A172 (cell line): ENCODE data around the gene KRTAP9-9. TPM values are rescaled to one million over a fixed set of nuclear protein-coding genes. Genes with fewer than 3 reads are reported as not detected.
A peak's percentile ranks its signal among the peaks of the same experiment; 100 is the strongest.
"Not testable (repeated sequence)": the region's sequence is repeated elsewhere in the genome, so short reads cannot be mapped to it uniquely, and the experiment has no call there.

Experiments
- DNase-seq: peaks from one replicate; pipeline ENCODE4 v3.0.0-alpha.2; 2015; ENCODE audit warnings: low spot score
- total RNA-seq: library from RNA; depleted of rRNA; stranded (reverse); fragments of >200 nt; shearing (Covaris generic); gene quantifications from 2 replicates; pipeline ENCODE4 v1.2.3, GENCODE V29; 2014

The KRTAP9-9 gene
- total RNA-seq, 1 experiment from 2014 or later, result not detected

DNA sequence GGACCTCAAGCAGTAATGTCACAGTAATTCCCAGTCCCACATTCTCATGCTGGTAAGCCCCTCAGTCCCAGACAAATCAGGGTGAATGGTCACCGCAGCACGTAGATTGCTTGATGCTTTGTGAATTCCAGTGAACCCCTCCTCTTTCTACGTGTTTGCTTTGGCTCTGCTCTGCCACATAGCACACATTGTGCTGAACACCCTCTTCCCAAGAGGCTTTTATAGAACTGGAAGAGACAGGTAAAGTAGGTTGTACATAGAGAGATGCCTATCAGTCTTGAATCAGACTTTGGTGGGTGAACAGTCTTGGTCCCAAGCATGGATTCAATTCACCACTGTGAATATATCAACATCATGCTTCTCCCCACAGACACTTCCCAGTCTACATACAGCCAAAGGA lies 9.4 kb downstream of the KRTAP9-9 start:
- no peak for DNase-seq

DNA sequence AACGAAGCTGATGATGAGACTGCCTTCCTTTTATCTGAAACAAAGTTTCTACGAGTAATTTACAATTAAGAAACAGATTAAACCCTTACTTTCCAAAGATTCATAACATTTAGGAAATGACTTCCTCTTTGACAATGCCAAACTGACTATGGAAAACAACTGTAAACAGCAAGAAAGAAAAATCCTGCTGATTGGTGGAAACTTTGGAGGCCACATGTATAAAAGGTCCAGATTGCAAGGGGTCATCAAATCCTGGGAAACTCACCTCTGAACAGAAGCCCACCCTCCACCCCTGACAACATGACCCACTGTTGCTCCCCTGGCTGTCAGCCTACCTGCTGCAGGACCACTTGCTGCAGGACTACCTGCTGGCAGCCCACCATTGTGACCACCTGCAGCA lies 9.9 kb downstream of the KRTAP9-9 start, which contains the start of gene KRTAP9-6:
TSS of gene KRTAP9-6 (plus strand) at position 301 of the 400 bp plus-strand sequence. CDS start at position 301, 0 bp downstream.
- DNase-seq, result no peak

DNA sequence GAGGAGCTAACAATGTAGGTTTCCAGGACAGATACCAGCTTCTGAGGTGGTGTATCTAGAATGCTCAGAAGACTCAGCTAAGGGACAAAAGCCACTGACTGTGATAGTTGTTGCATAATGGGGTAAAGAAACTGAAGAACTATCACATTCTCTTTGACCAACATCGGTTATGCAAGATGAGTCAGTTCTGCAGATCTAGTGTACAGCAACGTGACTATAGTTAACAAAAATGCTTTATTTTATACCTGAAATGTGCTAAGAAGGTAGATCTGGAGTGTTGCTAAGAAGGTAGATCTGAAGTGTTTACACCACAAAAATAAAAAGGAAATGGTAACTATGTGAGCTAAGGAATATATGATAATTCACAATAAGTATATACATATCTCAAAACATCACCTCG lies 12.5 kb downstream of the KRTAP9-9 start:
- DNase-seq, result no peak

DNA sequence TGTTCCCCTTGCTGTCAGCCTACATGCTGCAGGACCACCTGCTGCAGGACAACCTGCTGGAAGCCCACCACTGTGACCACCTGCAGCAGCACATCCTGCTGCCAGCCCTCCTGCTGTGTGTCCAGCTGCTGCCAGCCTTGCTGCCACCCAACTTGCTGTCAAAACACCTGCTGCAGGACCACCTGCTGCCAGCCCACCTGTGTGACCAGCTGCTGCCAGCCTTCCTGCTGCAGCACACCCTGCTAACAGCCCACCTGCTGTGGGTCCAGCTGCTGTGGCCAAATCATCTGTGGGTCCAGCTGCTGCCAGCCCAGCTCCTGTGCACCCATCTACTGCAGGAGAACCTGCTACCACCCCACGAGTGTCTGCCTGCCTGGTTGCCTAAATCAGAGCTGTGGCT lies 16.1 kb downstream of the KRTAP9-9 start:
- not testable (repeated sequence) for DNase-seq

DNA sequence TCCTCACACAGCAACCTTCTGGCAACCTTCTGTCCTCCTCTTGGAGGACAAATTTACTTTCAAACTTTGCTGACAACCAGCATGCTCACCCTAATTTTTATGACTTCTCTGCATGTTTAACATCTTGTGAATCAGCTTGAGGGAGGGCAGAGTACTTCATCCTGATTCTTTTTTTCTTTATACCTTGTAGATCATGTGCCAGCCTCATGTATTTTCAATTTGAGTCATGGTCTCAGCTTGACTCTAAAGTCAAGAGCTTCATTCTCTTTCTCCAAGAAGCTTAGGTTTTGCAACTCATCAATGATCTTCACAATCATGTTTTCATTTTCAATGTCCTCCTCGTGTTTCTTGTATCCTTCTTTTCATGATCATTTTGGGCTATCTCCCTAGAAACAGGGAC lies 16.7 kb downstream of the KRTAP9-9 start:
- no peak for DNase-seq

DNA sequence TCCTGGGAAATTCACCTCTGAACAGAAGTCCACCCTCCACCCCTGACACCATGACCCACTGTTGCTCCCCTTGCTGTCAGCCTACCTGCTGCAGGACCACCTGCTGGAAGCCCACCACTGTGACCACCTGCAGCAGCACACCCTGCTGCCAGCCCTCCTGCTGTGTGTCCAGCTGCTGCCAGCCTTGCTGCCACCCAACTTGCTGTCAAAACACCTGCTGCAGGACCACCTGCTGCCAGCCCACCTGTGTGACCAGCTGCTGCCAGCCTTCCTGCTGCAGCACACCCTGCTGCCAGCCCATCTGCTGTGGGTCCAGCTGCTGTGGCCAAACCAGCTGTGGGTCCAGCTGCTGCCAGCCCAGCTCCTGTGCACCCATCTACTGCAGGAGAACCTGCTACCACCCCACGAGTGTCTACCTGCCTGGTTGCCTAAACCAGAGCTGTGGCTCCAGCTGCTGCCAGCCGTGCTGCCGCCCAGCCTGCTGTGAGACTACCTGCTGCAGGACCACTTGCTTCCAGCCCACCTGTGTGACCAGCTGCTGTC lies 20.5 kb downstream of the KRTAP9-9 start, which contains the start of gene KRTAP9-7:
TSS of gene KRTAP9-7 (plus strand) at position 51 of the 543 bp plus-strand sequence. CDS start at position 51, 0 bp downstream.
- DNase-seq, result not testable (repeated sequence)

DNA sequence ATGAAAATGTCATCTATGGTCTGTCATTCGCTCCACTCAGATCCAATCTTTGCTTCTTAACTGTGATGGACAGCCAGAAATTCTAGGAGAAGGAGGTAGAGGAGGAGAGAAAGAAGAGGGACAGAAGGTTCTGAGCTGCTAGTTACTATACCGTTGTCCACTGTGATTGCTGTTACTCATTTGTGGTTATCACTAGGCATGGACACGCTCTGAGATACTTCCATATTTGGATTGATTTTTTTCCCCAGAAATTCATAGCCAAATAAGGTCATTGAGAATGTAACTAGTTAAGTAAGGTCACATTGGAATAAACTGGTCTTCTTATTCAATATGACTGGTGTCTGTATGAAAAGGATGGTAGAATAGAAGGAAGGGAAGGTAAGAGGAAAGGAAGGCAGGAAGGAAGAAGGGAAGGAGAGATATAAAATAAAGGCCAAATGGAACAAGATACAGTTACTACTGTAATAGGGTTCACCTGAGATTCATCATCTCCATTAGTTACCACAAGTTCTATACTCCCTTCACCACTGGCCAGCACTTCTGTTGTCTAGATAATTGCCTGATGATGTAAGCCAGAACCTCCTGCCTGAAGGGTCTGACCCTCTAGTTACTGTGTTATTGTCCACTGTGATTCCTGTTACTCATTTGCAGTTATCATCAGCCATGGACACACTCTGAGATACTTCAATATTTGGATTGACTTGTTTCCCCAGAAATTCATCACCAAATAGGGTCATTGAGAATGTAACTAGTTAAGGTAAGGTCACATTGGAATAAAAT lies 23.2 kb downstream of the KRTAP9-9 start:
- DNase-seq, result no peak

DNA sequence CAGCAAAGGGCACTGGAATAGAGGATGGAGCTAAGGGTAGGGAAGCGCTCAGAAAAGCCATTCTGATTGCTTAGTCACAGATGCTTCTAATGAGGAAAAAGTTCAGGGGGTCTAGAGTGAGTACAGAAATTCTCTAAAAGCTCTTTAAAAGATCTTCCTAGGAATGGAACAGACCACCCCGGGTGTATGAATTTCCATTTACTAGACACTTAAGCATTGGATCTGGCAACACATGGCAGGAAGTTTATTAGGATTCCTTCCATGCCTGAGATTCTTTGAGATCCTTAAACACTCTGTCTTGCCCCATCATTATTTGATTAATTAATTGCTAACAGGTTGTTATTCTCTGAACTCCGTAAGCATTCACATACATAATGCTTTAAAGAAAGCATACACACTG lies 28.9 kb downstream of the KRTAP9-9 start:
- DNase-seq, result peak; percentile 68

DNA sequence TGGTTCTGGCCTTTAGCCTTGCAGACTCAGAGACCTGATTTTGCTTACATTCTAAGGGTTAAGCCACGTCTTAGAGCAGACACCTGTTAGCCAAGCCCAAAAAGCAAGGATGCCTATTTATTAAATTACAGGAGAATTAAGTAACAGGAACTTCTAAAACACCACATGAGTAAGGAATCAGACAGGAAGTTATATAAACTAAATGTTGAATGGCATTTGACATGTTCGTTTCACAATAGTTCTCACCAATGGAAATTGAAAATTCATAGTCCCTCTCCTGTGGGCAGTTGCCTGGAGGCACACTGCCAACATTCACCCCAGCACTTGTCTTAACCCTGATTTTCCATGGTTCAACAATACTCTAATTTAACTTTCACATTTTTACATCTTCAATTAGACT lies 29.4 kb downstream of the KRTAP9-9 start:
- DNase-seq, result peak; percentile 23

DNA sequence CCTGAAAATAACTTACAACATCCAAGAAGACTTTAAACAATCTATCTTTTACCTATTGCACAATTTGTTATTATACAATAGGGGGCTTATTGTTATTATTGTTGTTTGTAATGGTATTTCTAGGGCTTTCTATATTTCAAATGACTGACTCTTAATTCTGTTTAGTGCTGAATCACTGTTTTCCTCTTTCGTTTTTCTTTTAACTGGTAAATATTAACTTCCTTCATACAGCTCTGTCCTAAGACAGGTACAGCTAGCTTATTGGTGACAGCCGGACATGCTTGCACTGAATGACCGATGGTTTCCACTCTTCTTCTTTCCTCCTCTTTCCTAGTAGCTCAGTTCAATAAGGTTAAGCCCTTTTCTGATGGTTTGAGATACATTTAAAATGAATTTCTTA lies 31.9 kb downstream of the KRTAP9-9 start:
- no peak for DNase-seq

DNA sequence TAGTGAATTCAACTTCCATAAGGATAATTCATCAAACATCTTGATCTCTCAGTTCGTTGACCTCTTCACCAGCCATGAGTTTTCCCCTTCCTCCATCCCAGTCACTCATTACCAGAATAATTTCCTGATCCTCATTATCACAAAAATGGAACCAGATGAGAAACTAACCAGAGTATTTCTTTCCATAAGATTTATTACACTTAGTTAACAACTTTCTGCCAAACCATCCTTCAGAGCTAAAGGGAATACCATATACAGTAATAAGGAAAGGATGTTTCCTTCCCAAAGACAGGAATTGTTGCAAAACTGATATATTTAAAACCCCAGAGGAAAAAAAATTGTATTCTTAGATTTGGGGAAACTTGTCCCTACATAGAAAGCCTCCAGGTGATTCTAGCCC lies 38.8 kb downstream of the KRTAP9-9 start:
- no peak for DNase-seq

DNA sequence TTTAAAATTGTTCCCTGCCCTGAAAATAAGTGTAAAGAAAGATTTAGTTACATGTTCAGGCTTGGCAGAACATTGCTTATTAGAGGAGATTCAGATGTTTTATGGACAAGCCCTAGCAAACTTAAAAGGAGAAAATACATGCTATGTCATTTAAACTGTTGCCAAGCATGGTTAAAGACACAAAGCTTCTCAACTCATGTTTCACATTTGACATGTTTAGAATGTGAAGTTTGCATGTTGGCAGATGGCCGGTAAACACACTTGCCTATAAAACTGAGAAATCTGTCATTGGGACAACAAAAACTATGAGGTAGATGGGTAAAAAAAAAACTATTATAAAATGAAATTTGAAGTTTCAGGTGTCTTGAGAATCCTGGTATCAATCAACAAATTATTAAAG lies 41.7 kb downstream of the KRTAP9-9 start:
- no peak for DNase-seq

DNA sequence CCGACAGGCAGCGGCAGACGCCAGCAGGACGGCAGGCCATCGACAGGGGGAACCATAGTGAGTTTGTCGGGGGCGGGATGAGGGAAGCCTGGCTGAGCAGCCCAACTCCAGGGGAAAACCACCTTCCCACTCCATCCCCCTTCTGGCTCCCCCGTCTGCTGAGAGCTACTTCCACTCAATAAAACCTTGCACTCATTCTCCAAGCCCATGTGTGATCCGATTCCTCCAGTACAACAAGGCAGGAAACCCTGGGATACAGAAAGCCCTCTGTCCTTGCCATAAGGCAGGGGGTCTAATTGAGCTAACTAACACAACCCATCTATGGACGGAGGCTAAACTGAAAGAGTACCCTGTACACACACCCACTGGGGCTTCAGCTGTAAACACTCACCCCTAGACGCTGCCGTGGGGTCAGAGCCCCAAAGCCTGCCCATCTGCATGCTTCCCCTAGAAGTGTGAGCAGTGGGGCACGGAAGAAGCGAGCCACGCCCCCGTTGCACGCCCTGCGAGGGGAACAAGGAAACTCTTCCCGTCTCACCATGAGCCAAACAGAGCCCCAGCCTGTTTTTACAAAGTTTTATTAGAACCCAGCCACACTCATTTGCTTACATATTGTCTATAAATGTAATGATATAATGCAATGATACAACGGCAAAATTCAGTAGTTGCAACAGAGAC lies 43.4 kb downstream of the KRTAP9-9 start:
- DNase-seq, result no peak

DNA sequence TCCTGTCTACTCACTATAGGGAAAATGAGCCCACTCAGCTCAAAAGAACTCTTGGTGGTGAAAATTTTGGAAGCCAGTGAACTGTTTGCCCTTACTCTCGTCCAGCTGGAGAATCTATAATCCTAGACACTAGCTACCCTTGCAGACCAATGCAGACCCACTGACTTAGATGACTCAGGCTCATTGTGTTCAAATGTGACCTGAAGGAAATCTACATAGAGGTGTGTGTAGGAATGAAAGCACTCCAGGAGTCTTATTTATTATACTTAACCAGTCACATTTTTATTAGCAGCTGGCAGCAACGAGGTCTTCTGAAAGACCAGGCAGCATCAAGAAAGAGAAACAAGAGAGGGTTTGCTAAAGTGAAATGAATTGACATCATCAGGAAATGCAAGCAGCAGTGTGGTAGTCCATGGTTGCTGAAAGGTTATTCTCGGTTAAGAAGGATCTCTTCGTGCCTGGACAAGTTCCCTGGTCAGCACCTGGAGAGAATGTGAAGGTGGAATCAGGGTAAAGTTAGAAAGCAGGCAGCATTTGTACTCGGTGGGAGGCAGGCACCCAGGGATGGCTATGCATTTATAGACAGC lies 46.1 kb downstream of the KRTAP9-9 start:
- DNase-seq, result no peak

DNA sequence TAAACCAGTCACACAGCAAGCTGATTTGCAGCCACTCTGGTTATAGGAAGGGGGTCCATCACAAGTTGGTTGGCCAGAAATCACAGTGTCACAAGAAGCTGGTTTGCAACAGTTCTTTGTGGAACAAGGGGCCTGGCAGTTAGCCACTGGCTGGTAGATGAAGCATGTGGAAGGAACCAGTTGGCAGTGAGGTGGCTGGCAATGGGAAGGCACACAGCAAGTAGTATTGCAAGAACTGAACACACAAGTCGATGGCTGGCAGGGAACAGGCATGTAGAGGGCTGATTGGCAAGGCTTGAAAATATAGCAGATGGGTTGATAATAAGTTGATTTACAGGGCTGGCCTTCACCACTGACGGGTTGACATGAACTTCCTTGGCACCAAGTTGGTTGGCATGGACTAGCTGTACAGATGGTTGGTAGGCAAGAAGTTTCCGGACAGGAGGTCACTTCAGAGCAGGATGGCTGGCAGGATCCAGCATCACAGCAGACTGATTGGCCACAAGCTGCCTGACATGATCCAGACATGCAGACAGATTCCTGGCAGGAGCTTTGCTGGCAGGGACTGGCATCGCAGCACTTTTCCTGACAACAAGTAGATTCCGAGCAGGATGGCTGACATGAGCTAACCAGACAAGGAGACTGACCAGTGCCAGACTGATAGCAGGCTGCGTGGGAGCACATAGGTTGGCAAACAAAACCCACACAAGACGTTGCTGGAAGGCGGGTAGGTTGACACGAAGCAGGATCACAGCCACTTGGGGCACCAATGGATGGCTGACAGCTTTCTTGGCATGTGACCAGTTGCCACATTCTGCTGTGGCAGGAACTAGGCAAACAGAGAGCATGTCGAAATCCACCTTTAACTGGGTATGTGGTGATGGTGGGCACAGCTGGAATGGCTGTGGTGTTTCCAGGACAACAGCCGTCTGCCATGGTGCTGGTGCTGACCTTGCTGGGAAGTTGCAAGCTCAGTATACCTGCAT lies 47.0 kb downstream of the KRTAP9-9 start, which contains the start of gene KRTAP29-1:
TSS of gene KRTAP29-1 (minus strand) at position 936 of the 986 bp plus-strand sequence. CDS start at position 936, 0 bp downstream.
- DNase-seq, result no peak

DNA sequence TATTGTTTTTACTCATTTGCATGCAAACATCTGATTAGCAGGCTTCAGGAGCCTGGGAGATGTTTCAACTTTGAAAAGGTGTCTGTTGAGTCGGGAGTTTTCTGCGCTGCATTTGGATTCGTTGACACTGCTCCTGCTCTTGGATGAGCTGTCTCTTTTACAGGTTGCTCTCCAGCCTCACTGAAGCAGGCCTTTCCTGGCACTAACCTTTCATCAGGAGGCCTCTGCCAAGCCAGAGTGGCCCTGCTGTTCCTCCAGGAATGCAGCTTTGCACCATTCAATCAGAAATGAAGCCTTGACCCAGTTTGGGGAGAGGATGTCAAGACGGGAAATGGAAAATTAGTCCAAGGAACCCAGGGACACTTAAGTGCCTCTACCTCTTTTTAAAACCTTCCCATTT lies 47.8 kb downstream of the KRTAP9-9 start:
- DNase-seq, result no peak

DNA sequence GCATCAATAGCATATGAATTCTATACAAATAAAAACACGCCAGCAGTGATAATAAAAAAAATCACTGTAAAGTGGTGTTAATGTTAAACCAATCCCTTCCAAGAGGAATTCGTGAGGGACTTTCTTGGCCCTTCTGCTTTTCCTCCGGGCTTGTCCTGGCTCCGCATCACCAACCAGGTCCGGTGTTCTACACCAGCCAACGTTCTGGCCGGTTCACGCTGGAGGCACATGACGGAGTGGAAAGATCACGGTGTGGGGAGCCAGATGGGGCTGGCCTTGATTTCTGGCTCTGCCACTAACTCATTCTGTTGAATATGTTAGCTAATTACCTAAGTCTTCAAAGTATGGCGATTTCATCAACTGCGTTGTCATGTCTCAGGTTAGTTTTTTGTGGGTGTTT lies 48.9 kb downstream of the KRTAP9-9 start:
- DNase-seq, result no peak
